GM19452 (cell line): ENCODE data around the gene KDM1A.

Experiments
- ATAC-seq: cut with Tn5 transposase; IDR thresholded peaks from one replicate; pipeline ENCODE4 v1.9.1; 2021; ENCODE audit not compliant: unreplicated experiment

The KDM1A gene

DNA sequence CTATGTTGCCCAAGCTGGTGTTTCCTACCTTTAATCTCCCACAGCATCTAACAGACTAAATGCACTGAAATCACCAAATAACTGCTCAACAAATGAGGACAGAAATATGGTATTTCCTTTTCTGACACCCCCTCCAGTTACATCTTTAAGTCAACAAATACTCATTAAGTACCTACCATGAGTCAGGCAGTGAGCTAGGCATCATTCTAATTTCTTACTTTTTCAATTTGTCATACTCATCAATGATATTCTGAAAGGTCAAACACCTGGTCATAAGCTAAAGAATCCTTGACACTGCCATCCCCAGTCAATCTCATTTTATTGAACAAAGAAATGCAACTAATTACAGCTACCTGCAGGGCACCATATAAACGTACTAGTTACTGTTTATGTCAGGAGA, 112.8 kb downstream of the KDM1A start:
- no peak for ATAC-seq
